HuH-7 (cell line): ENCODE results near the gene ZCCHC2.

ENCODE experiments used
- DNase-seq: peaks from one replicate; pipeline ENCODE4 v3.0.0; 2011; ENCODE audit warnings: low spot score

The ZCCHC2 gene

DNA sequence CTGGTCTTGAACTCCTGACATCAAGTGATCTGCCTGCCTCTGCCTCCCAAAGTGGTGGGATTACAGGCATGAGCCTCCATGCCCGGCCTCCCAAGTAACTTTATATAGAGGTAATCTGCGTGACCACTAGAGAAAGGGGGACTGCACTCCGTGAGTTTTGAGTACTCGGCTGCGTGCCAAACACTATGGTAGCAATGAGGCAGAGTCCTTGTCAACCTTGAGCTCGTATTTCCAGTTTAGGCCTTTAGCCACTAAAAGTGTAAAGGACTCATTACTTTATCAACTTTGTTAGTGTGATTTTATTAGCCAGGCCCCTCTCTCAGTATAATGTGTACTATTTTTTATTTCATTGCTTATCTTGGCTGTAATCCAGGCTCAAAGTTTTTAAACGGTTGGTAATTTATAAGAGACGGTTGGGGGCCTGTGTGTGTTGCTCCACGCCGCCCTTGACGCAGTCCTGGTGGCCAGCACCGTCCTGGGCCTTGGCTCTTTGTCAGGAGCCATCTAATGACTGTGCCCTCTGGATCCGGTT lies 56.2 kb downstream of the ZCCHC2 start:
- DNase-seq = no peak

DNA sequence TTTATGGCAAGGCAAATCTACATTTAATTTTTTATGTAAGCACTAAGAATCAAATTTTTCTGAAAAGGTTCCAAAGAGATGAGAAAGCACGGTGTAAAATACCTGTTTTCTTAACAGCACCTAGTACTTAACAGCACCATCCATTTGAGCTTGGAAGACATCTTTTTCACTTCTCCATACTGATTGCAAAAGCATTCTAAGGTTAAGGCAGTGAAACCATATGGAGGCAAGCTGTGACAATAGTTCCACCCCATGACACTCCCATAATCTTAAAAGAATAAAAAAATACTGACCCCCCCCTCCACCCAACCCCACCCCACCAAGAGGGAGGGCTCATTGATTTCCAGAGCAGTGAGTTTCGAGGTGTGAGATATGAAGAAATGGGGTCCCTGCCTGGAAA lies 60.6 kb downstream of the ZCCHC2 start:
- DNase-seq = no peak

DNA sequence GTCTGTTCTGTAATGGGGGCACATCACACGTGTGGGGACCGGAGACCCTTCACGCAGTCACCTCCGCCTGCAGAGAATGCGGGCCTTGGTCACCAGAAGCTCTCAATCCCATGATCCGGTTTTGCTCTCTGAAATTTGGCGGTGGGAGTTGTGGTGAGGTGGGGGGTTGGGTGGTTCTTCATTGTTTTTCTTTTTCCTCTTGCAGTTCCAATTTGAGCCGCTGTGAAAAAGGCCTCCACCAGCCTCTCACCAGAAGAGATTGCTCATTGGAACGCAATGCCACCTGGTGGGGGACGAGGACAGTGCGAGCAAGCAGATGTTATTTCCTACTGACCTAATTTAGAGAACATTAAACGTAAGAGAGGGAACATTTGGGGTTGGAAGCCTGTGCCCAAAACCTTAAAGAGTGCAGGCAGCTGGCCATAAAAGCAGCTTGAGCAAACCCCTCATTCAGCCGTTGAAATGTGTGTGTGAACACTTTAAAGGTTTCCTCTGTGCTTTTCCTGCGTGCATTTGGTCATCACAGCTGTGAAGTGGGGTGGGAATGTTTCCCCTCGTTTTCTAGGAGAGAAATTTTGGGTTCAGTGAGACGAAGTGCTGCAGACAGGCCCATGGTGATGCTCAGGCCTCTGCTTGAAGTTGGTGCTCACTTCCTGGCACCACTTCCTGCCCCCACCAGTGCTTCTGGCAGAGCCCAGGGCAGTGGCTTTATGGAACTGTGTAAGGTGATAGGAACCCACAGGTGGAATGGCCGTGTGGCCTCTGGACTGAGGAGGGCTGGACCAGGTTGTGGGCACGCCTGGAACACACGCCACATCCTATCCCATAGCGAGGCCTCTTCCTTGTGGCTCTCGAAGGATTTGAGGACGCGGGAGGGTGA lies 61.7 kb downstream of the ZCCHC2 start:
- DNase-seq = peak; percentile 71

GRCh38 chr18:62585274-62586150 lies 62.7 kb downstream of the ZCCHC2 start:
- no peak for DNase-seq

GRCh38 chr18:62586151-62586774 lies 63.4 kb downstream of the ZCCHC2 start:
- peak; percentile 75 for DNase-seq

DNA sequence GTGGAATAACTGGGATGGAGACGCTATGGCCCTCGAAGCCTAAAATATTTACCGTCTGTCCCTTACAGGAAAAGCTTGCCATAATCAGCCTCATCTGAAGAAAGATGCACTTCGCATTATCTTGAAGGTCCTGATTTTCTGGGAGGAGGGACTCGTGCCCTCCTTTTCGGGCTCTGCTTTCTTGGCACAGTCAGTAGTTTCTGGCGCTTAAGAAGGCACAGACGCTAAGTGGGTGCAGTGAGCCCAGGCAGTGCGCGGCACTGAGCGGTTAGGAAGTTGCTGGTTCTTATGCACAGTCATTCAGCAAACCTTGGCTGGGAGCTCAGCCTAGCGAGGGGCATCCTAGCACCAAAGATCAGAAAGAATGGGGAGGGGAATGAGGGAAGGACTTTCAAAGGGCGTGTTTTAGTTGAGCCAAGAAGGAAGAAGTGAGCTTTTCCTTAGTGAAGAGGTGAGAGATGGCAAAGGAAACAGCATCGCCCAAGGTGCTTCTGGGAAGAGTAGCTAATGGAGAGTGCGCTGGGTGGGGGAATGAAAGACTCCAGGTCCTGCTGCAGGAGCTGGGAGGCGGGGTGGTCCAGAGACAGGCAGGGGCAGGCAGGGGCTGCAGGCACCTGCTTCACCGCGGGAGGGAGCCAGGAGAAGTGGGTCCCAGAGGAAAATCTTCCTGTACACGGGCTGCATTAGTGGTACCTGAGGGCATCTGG lies 64.1 kb downstream of the ZCCHC2 start:
- no peak for DNase-seq

DNA sequence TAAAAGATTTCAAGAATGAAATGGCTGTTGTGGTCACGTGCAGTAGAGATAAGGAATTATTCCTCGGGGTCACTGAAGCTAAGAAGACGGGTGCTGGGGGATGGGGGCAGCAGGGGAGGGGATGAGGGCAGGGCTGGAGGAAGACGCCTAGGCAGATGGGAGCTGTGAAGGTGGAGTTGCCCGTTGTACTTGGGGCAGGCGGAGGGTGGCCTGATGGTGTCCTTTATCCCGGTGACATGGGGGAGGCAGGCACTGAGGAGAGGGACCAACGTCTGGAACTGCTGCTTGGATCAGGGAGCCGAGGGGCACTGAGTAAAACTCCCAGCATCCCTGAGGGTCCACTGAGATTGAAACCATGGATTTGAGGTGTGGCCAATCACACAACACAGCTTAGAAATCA lies 64.9 kb downstream of the ZCCHC2 start:
- no peak for DNase-seq

DNA sequence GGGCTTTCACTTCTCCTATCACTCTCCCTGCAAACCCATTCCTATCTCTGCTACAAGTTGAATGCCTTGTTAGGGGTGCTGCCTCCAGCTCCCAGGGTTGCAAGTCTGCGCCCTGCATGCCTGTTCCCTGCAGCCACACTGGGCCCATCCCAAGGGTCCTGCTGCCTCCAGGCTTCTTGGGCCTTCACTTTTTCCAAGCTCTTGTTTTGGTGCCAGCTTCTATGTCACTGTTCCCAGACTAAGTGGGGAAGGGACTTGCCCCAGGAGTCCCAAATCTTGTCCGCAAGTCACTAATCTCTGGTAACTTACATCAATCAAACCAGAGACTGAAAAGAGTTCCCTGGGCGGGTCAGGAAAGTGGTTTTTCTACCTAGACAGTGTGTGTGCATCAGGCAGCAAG lies 65.4 kb downstream of the ZCCHC2 start:
- DNase-seq = no peak

DNA sequence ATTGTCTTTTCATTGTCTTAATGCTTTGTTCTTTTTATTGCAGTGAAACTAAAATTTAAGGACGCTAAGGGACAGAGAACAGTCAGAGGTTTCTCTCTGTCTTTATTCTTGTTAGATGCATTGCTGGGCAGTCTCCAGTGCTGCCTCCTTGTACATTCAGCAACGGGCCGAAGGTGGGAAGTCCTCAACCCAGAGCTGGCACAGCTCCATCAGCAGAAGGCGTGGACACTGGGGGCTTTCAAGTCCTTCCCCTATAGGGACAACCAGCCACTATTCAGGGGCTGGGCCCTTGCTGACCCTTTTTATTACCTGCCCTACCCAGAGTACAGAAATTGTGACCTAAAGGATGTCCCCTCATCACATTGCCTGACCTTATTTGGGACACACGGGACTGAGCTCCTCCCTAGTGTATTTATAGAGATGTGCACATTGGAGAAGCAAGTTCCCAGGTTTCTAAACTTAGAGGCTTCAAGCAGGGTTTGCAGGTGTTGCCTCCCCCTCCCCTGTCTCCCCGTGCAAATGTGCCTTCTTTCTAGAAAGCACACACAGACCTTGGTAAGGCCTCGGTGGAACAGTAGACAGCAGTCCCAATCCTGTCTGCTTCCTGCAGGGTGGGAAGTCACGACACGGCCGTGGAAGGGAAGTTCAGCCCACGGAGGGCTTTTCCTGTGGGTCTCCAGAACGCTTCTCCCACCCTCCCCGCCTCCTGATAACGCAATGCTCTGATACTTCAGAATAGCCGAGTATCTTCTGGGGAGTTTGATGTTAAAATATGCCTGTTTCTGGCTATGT lies 68.2 kb downstream of the ZCCHC2 start:
- no peak for DNase-seq

- DNase-seq = no peak
Measured at GRCh38 chr18:62596145-62597005, 73.5 kb downstream of the ZCCHC2 start.

- no peak for DNase-seq
Measured at GRCh38 chr18:62601871-62602270, 79.0 kb downstream of the ZCCHC2 start.

DNA sequence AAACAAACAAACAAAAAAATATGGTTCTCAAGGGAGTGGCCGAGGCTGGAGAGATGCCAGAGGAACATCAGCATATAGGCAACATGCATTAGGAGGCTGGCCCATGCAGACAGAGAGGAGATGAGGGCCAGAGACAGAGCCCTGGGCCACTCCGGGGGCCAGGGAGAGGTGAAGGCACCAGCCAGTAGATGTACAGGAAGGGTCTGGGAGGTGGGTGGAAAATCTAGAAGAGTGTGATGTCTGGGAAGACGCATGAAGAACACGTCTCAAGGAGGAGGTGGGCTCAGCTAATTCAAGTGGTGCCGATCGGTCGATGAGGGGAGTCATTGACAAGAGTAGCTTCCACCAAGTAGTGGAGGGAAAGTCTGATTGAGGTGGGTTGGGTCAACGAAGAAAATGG lies 79.9 kb downstream of the ZCCHC2 start:
- DNase-seq = no peak

DNA sequence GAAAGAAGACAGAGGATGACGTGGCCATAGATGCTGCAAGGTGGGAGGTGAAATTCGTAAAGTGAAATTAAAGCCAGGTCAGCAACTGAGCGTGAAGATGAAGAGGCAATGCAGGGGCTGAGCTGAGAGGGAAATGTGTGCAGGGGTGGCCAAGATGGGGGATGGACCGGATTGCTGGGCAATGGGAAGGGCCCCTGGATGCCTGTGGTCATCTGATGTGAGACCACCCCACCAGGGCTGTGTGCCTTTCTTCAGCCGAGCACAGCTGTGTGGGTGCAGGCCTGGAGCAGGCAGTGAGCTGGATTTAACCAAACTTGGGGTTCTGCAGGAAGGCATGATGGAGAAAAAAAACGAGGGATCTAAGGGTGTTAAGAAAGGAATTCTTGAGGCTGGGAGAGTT lies 80.4 kb downstream of the ZCCHC2 start:
- no peak for DNase-seq

DNA sequence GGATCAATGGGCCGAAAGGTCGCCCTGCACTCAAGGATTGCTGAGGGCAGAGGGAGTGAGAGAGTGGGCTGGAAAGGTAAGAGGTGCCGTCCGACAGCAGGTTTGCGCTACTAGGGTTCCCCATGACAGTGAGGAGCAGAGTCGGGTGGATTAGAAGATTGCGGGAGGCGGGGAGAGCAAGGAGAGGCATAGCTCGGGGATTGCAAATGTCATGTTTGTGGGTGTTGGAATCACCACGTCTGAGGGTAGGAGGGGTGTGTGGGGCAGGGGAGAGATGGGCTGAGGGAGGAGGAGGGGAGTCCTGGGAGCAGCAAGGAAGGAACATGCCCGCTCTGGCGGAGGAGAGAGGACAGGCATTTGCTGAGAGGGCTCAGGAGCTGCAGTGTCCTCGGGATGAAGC lies 81.2 kb downstream of the ZCCHC2 start:
- DNase-seq = no peak

- no peak for DNase-seq
Measured at GRCh38 chr18:62605685-62606084, 82.9 kb downstream of the ZCCHC2 start.

DNA sequence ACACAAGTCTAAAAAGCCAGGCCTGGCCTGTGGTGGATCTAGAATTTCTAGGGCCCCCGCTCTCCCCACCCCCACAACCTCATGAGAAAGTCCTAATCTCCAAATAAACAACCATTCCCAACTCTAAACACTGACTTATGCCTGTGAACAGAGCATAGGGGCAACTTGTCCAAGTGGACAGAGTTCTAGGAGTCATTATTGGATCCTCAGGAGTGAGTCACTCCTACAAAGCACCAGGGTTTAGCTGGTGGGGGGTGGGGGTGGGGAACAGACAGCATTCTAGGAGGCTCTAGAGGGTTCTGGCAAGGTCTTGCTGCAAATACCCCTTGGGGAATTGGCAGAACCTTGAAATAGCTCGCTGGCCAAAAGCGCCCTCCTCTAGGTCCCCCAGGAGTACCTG lies 83.3 kb downstream of the ZCCHC2 start:
- DNase-seq = no peak

- DNase-seq = no peak
Measured at GRCh38 chr18:62607302-62607701, 84.5 kb downstream of the ZCCHC2 start.

GRCh38 chr18:62607708-62608428 lies 85.0 kb downstream of the ZCCHC2 start:
- no peak for DNase-seq

- DNase-seq = no peak
Measured at GRCh38 chr18:62609764-62610163, 86.9 kb downstream of the ZCCHC2 start.
